ENCODE results near the gene C2orf72. TPM values are rescaled to one million over a fixed set of nuclear protein-coding genes. Genes with fewer than 3 reads are reported as not detected.

Gene C2orf72
- total and polyA plus RNA-seq, 11 donors = 0.07 to 0.20 (median 0.08) TPM; not detected in 5

GRCh38 chr2:231049286-231050017 is 12.1 kb downstream of the C2orf72 start:
- no peak overlapping the region for H3K4me3 ChIP-seq
- H3K9me3 ChIP-seq = no peaks in the 10 kb centered on the region
- H3K36me3 ChIP-seq = no peaks in the 10 kb centered on the region
- whole genome bisulfite sequencing, 4 donors = 84 to 87% (median 86%) methylated on average over 12 of the region's 12 CpGs
- no peak overlapping the region for H3K27ac ChIP-seq
- intact Hi-C loops (cut with DNase I) = loop anchor here in 5 of 10 donors (2.0 to 10.0 kb wide), 5 partner anchors 145 to 227 kb away; no protein-coding TSS in a partner anchor
- ATAC-seq (no peak), DNase-seq (no peak)
- peaks cover 0 to 16% (median 0%) of the 10 kb centered on the region in 9 donors for H3K27me3 ChIP-seq
- H3K4me1 ChIP-seq = peaks cover 0 to 8% (median 4%) of the 10 kb centered on the region in 12 donors
- TF ChIP-seq POLR2A (IDR thresholded peaks at IDR 0.05) (no peak), CTCF (IDR thresholded peaks at IDR 0.05) (no peak)

GRCh38 chr2:231050018-231050901 is 12.9 kb downstream of the C2orf72 start:
- Histone ChIP-seq H3K4me1 (peaks cover 0 to 8% (median 4%) of the 10 kb centered on the region in 12 donors), H3K27me3 (peaks cover 0 to 16% (median 0%) of the 10 kb centered on the region in 9 donors), H3K36me3 (no peaks in the 10 kb centered on the region), H3K4me3 (no peak overlapping the region), H3K9me3 (no peaks in the 10 kb centered on the region), H3K27ac (no peak overlapping the region)
- intact Hi-C loops (cut with DNase I) = loop anchor here in 5 of 10 donors (2.0 to 10.0 kb wide), 5 partner anchors 145 to 227 kb away; no protein-coding TSS in a partner anchor
- no peak for DNase-seq
- TF ChIP-seq CTCF (IDR thresholded peaks at IDR 0.05) (no peak), POLR2A (IDR thresholded peaks at IDR 0.05) (no peak)
- no peak for ATAC-seq
- 61 to 71% (median 64%) methylated on average over 9 of the region's 9 CpGs for WGBS, 4 donors

GRCh38 chr2:231051116-231051515 is 13.8 kb downstream of the C2orf72 start:
- Histone ChIP-seq H3K4me1 (peaks cover 0 to 9% (median 5%) of the 10 kb centered on the region in 12 donors), H3K4me3 (no peak overlapping the region), H3K27ac (no peak overlapping the region), H3K27me3 (peaks cover 0 to 16% (median 0%) of the 10 kb centered on the region in 9 donors), H3K36me3 (no peaks in the 10 kb centered on the region), H3K9me3 (no peaks in the 10 kb centered on the region)
- WGBS, 4 donors = 88 to 93% (median 92%) methylated on average over 5 of the region's 5 CpGs
- ATAC-seq = no peak
- intact Hi-C loops (cut with DNase I) = loop anchor here in 5 of 10 donors (2.0 to 10.0 kb wide), 5 partner anchors 146 to 228 kb away; no protein-coding TSS in a partner anchor
- DNase-seq = no peak
- no peak for TF ChIP-seq CTCF (IDR thresholded peaks at IDR 0.05)
- no peak for TF ChIP-seq POLR2A (IDR thresholded peaks at IDR 0.05)

All from heart left ventricle (tissue), 16 donors.